ENCODE measurements around the gene DSP. TPM values are rescaled to one million over a fixed set of nuclear protein-coding genes. Genes with fewer than 3 reads are reported as not detected.

Gene DSP
- total and polyA plus RNA-seq, 4 experiments from 2014 or later = not detected

DNA sequence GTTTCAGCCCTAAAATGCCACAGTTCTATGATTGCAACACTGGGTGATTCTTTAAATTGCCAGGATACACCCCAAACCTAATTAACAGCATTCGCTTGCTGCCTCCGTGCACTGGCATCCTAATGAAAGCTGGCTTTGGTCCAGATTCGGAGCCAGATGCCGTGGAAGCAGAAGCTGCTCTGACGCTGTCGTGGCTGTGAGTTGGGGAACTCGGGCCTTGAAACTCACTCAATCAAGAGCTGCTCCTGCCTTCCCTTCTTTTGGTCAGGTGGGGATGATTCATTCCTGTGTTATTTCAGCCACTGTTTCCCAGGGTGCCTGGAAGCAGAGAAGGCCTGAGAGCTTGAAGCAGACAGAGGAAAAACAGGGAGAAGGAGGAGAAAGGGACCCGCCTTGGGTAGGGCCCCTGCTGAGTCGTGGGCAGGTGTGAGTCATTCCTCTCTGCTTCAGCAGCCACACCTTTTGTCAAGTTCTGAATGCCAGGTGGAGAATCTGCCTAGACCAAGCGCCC is 36.2 kb upstream of the DSP start:
- POLR2A ChIA-PET (ENCODE audit: partially characterized antibody) = no interaction called here
- CTCF ChIA-PET (ENCODE audit: partially characterized antibody) = no interaction called here
- Mint-ChIP-seq H3K27ac (no peak overlapping the region), H3K36me3 (no peaks in the 10 kb centered on the region), H3K4me1 (no peaks in the 10 kb centered on the region), H3K9me3 (peaks cover 0 to 2% (median 0%) of the 10 kb centered on the region in 8 donors), H3K27me3 (peaks cover 6 to 13% of the 10 kb centered on the region in 2 donors), H3K4me3 (no peak overlapping the region)
- intact Hi-C loops (cut with micrococcal nuclease) = no loop called here
- Histone ChIP-seq H3K4me1 (ENCODE audit: insufficient read depth, low read length) (no peaks in the 10 kb centered on the region), H3K27me3 (ENCODE audit: insufficient read depth, low read length) (no peaks in the 10 kb centered on the region), H3K27ac (ENCODE audit: low read depth, low read length) (no peak overlapping the region), H3K36me3 (ENCODE audit: insufficient read depth, low read length) (no peaks in the 10 kb centered on the region), H3K4me3 (ENCODE audit: low read length in 2 of 2) (no peak overlapping the region), H3K9me3 (ENCODE audit: control insufficient read depth in 1 of 2, low read length in 2 of 2) (no peaks in the 10 kb centered on the region)
- DNase-seq = no peak

DNA sequence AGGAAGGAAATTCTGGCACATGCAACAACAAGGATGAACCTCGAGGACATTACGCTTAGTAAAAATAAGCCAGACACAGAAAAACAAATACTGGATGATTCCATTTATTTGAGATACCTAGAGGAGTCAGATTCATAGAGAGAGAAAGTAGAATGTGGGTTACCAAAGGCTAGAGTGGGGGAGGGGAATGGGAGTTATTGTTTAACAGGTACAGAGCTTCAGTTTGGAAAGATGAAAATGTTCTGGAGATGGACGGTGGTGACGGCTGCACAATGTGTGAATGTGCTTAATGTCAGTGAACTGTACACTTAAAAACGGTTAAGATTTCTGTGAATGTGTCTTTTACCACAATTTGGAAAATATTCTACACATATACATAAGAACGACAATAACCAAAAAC is 33.9 kb upstream of the DSP start:
- Histone ChIP-seq H3K36me3 (ENCODE audit: insufficient read depth, low read length) (no peaks in the 10 kb centered on the region), H3K4me1 (ENCODE audit: insufficient read depth, low read length) (no peaks in the 10 kb centered on the region), H3K9me3 (ENCODE audit: control insufficient read depth in 1 of 2, low read length in 2 of 2) (no peaks in the 10 kb centered on the region), H3K27ac (ENCODE audit: low read depth, low read length) (no peak overlapping the region), H3K27me3 (ENCODE audit: insufficient read depth, low read length) (no peaks in the 10 kb centered on the region), H3K4me3 (ENCODE audit: low read length in 2 of 2) (no peak overlapping the region)
- intact Hi-C loops (cut with micrococcal nuclease) = no loop called here
- no peaks in the 10 kb centered on the region for H3K9me3 Mint-ChIP-seq
- ChIA-PET POLR2A (ENCODE audit: partially characterized antibody) (no interaction called here), CTCF (ENCODE audit: partially characterized antibody) (no interaction called here)
- no peak for DNase-seq
- no peaks in the 10 kb centered on the region for H3K4me1 Mint-ChIP-seq
- no peak overlapping the region for H3K4me3 Mint-ChIP-seq
- H3K27me3 Mint-ChIP-seq = peaks cover 7 to 9% of the 10 kb centered on the region in 2 donors
- H3K36me3 Mint-ChIP-seq = no peaks in the 10 kb centered on the region
- no peak overlapping the region for H3K27ac Mint-ChIP-seq

DNA sequence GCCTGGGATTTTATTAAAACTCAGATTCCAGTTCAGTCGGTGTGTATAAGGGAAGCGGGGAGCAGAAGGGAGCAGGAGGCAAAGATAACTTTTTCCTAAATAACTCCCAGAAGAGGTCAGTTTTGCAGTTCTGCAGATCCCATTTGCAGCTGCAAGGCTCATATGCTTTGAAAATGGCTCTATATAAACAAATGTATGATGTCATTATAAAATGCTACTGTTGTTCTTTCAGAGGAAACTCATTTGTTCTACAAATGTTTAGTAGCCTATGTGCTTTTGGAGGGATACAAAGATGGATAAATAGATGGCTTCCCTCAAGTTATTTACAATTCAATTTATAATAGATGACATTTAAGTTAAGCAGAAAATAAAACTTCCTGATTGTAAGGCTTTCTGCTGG is 29.2 kb upstream of the DSP start:
- no peak for DNase-seq
- Mint-ChIP-seq H3K4me1 (no peaks in the 10 kb centered on the region), H3K27ac (no peak overlapping the region), H3K4me3 (no peak overlapping the region), H3K9me3 (no peaks in the 10 kb centered on the region), H3K27me3 (peaks cover 8 to 10% of the 10 kb centered on the region in 2 donors), H3K36me3 (no peaks in the 10 kb centered on the region)
- no peak overlapping the region for H3K27ac ChIP-seq (ENCODE audit: low read depth, low read length)
- H3K4me1 ChIP-seq (ENCODE audit: insufficient read depth, low read length) = no peaks in the 10 kb centered on the region
- ChIA-PET CTCF (ENCODE audit: partially characterized antibody) (no interaction called here), POLR2A (ENCODE audit: partially characterized antibody) (no interaction called here)
- no peak overlapping the region for H3K4me3 ChIP-seq (ENCODE audit: low read length in 2 of 2)
- H3K27me3 ChIP-seq (ENCODE audit: insufficient read depth, low read length) = no peaks in the 10 kb centered on the region
- no peaks in the 10 kb centered on the region for H3K9me3 ChIP-seq (ENCODE audit: control insufficient read depth in 1 of 2, low read length in 2 of 2)
- intact Hi-C loops (cut with micrococcal nuclease) = no loop called here
- H3K36me3 ChIP-seq (ENCODE audit: insufficient read depth, low read length) = no peaks in the 10 kb centered on the region

DNA sequence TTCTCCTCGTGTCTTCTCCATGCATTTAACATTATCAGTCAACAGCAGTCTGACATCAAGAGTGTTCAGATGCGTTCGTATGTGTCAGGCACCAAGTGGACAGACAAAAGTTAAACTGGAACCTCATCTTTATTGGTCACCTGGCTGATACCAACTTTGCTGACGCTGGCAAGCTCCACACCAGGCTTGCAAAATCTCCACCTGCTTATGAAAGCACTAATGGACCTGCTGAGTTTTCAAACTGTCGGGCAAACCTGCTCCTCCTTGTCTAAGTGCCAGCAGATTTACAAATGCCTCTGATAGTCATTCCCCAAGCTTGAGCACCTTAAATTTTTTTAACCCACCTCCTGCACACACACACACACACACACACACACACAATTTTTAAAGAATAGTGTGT is 27.9 kb upstream of the DSP start:
- H3K4me3 Mint-ChIP-seq = no peak overlapping the region
- no peaks in the 10 kb centered on the region for H3K36me3 ChIP-seq (ENCODE audit: insufficient read depth, low read length)
- no peak overlapping the region for H3K4me3 ChIP-seq (ENCODE audit: low read length in 2 of 2)
- no peaks in the 10 kb centered on the region for H3K36me3 Mint-ChIP-seq
- H3K9me3 ChIP-seq (ENCODE audit: control insufficient read depth in 1 of 2, low read length in 2 of 2) = no peaks in the 10 kb centered on the region
- no peaks in the 10 kb centered on the region for H3K4me1 ChIP-seq (ENCODE audit: insufficient read depth, low read length)
- CTCF ChIA-PET (ENCODE audit: partially characterized antibody) = no interaction called here
- intact Hi-C loops (cut with micrococcal nuclease) = no loop called here
- POLR2A ChIA-PET (ENCODE audit: partially characterized antibody) = no interaction called here
- no peaks in the 10 kb centered on the region for H3K27me3 ChIP-seq (ENCODE audit: insufficient read depth, low read length)
- H3K4me1 Mint-ChIP-seq = no peaks in the 10 kb centered on the region
- H3K27ac ChIP-seq (ENCODE audit: low read depth, low read length) = no peak overlapping the region
- no peak overlapping the region for H3K27ac Mint-ChIP-seq
- H3K9me3 Mint-ChIP-seq = no peaks in the 10 kb centered on the region
- no peak for DNase-seq
- H3K27me3 Mint-ChIP-seq = peaks cover 7 to 9% of the 10 kb centered on the region in 2 donors

DNA sequence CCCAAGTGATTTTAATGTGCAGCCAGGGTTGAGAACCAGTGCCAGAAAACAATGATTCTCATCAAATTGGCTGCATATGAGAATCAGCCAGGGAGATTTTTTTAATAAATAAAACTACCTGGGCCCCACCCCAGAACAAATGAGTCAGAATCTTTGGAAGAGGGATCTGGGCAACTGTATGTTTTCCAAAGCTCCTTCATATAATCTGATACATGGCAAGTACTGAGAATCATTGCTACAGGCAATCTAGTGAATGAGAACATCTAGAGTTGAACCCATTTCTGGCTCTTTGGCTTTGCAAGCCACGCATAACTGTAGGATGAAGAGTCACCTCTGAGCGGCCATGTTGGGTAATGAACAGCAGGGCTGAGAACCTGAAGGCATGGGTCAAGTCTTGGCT is 26.1 kb upstream of the DSP start:
- Mint-ChIP-seq H3K4me3 (no peak overlapping the region), H3K9me3 (no peaks in the 10 kb centered on the region), H3K36me3 (no peaks in the 10 kb centered on the region), H3K27me3 (peaks cover 7 to 8% of the 10 kb centered on the region in 2 donors), H3K27ac (no peak overlapping the region), H3K4me1 (no peaks in the 10 kb centered on the region)
- Histone ChIP-seq H3K27me3 (ENCODE audit: insufficient read depth, low read length) (no peaks in the 10 kb centered on the region), H3K36me3 (ENCODE audit: insufficient read depth, low read length) (no peaks in the 10 kb centered on the region), H3K4me3 (ENCODE audit: low read length in 2 of 2) (no peak overlapping the region), H3K4me1 (ENCODE audit: insufficient read depth, low read length) (no peaks in the 10 kb centered on the region), H3K27ac (ENCODE audit: low read depth, low read length) (no peak overlapping the region), H3K9me3 (ENCODE audit: control insufficient read depth in 1 of 2, low read length in 2 of 2) (no peaks in the 10 kb centered on the region)
- intact Hi-C loops (cut with micrococcal nuclease) = no loop called here
- DNase-seq = no peak
- ChIA-PET POLR2A (ENCODE audit: partially characterized antibody) (no interaction called here), CTCF (ENCODE audit: partially characterized antibody) (no interaction called here)

DNA sequence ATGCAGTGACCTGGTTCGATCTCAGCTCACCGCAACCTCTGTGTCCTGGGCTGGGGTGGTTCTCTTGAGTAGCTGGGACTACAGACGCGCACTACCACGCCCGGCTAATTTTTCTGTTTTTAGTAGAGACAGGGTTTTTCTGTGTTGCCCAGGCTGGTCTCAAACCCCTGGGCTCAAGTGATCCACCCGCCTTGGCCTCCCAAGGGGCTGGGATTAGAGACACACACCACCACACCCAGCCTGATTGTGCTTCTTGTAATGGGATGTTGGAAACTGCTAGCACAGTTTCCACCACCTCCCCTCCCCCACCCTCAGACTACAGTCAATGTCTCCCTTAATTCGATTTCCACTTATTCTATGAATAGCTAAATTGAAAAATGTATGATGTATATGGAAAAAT is 22.6 kb upstream of the DSP start:
- Histone ChIP-seq H3K4me3 (ENCODE audit: low read length in 2 of 2) (no peak overlapping the region), H3K9me3 (ENCODE audit: control insufficient read depth in 1 of 2, low read length in 2 of 2) (no peaks in the 10 kb centered on the region), H3K36me3 (ENCODE audit: insufficient read depth, low read length) (no peaks in the 10 kb centered on the region), H3K4me1 (ENCODE audit: insufficient read depth, low read length) (no peaks in the 10 kb centered on the region), H3K27me3 (ENCODE audit: insufficient read depth, low read length) (peaks cover 2% of the 10 kb centered on the region), H3K27ac (ENCODE audit: low read depth, low read length) (no peak overlapping the region)
- POLR2A ChIA-PET (ENCODE audit: partially characterized antibody) = no interaction called here
- Mint-ChIP-seq H3K27ac (no peak overlapping the region), H3K4me1 (no peaks in the 10 kb centered on the region), H3K36me3 (no peaks in the 10 kb centered on the region), H3K4me3 (no peak overlapping the region), H3K27me3 (peaks cover 13% of the 10 kb centered on the region in 2 donors), H3K9me3 (no peaks in the 10 kb centered on the region)
- CTCF ChIA-PET (ENCODE audit: partially characterized antibody) = no interaction called here
- DNase-seq = no peak
- intact Hi-C loops (cut with micrococcal nuclease) = no loop called here

DNA sequence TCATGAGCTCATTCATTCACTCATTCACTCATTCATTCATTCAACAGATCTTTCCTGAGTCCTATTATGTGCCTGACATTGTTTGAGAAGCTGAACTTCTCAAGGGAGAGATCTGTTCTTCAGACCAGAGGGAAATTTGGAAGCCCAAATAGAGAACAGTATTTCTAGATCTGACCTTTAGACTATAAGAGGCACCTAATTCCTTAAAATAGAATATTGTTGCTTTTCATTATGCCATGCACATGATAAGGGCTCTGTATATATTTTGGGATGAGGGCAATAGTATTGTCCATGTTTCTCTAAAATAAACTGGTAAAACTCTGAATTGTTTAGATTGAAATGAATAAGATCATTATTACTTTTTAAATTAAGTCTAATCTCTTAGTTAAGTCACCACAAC is 18.6 kb upstream of the DSP start:
- Histone ChIP-seq H3K36me3 (ENCODE audit: insufficient read depth, low read length) (no peaks in the 10 kb centered on the region), H3K9me3 (ENCODE audit: control insufficient read depth in 1 of 2, low read length in 2 of 2) (no peaks in the 10 kb centered on the region), H3K27me3 (ENCODE audit: insufficient read depth, low read length) (peaks cover 6% of the 10 kb centered on the region), H3K4me3 (ENCODE audit: low read length in 2 of 2) (no peak overlapping the region), H3K4me1 (ENCODE audit: insufficient read depth, low read length) (no peaks in the 10 kb centered on the region), H3K27ac (ENCODE audit: low read depth, low read length) (no peak overlapping the region)
- H3K27me3 Mint-ChIP-seq = peaks cover 33 to 37% of the 10 kb centered on the region in 2 donors
- H3K36me3 Mint-ChIP-seq = no peaks in the 10 kb centered on the region
- CTCF ChIA-PET (ENCODE audit: partially characterized antibody) = no interaction called here
- H3K27ac Mint-ChIP-seq = no peak overlapping the region
- DNase-seq = no peak
- H3K4me3 Mint-ChIP-seq = no peak overlapping the region
- intact Hi-C loops (cut with micrococcal nuclease) = no loop called here
- H3K9me3 Mint-ChIP-seq = no peaks in the 10 kb centered on the region
- H3K4me1 Mint-ChIP-seq = no peaks in the 10 kb centered on the region
- POLR2A ChIA-PET (ENCODE audit: partially characterized antibody) = interaction anchor here (0.6 kb wide), 1 partner anchor 1035 kb away, joined by 3 read pairs; no protein-coding TSS in a partner anchor

DNA sequence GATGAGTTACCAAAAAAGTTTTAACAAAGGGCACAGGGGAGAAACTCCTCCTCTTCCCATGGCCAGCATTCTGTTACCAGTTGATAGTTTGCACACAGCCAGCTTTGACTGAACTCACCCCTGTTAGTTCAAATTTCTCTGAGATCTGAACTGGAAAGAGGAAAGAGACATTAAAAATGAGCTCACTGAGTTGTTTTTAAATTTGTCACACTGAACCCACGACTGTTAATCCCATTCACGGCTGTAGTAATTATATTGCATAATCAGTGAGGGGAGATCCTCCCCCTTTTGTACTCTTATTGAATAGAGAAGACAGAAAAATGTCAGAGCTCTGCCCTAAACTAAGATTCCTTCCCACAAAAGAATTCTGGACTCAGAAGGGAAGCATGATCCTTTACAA is 17.5 kb upstream of the DSP start:
- Mint-ChIP-seq H3K27ac (no peak overlapping the region), H3K9me3 (no peaks in the 10 kb centered on the region), H3K4me1 (no peaks in the 10 kb centered on the region), H3K4me3 (no peak overlapping the region), H3K36me3 (no peaks in the 10 kb centered on the region), H3K27me3 (peaks cover 38 to 42% of the 10 kb centered on the region in 2 donors)
- H3K36me3 ChIP-seq (ENCODE audit: insufficient read depth, low read length) = no peaks in the 10 kb centered on the region
- ChIA-PET POLR2A (ENCODE audit: partially characterized antibody) (no interaction called here), CTCF (ENCODE audit: partially characterized antibody) (no interaction called here)
- no peak overlapping the region for H3K27ac ChIP-seq (ENCODE audit: low read depth, low read length)
- H3K27me3 ChIP-seq (ENCODE audit: insufficient read depth, low read length) = peaks cover 6% of the 10 kb centered on the region
- no peaks in the 10 kb centered on the region for H3K4me1 ChIP-seq (ENCODE audit: insufficient read depth, low read length)
- intact Hi-C loops (cut with micrococcal nuclease) = no loop called here
- DNase-seq = no peak
- no peak overlapping the region for H3K4me3 ChIP-seq (ENCODE audit: low read length in 2 of 2)
- no peaks in the 10 kb centered on the region for H3K9me3 ChIP-seq (ENCODE audit: control insufficient read depth in 1 of 2, low read length in 2 of 2)

All from CD4-positive, alpha-beta memory T cell (primary cell).